Smooth muscle cell (in vitro differentiated cells): ENCODE results near the gene PRUNE2. TPM values are rescaled to one million over a fixed set of nuclear protein-coding genes. Genes with fewer than 3 reads are reported as not detected.

ENCODE experiments used
- DNase-seq: peaks from one replicate; lab custom pipeline; 2025; ENCODE audit not compliant: unreplicated experiment; lab: John Stamatoyannopoulos, UW
- H2AFZ ChIP-seq: fragments of 200-600 bp; sonication (generic); 2 replicates; pipeline ENCODE4 v1.6.0; 2016; ENCODE audit warnings: antibody characterized with exemption, low read depth, mild to moderate bottlenecking
- H3F3A ChIP-seq: fragments of 200-600 bp; sonication (generic); 2 replicates; pipeline ENCODE4 v1.6.0; 2017; ENCODE audit warnings: antibody characterized with exemption, low read depth
- H3K27ac ChIP-seq: fragments of 200-600 bp; sonication (generic); 2 replicates; pipeline ENCODE4 v1.5.1; 2016; ENCODE audit warnings: low read depth, mild to moderate bottlenecking
- H3K27me3 ChIP-seq: fragments of 200-600 bp; sonication (generic); 2 replicates; pipeline ENCODE4 v1.6.1; 2016; ENCODE audit warnings: low read depth, mild to moderate bottlenecking
- H3K36me3 ChIP-seq: fragments of 200-600 bp; sonication (generic); 2 replicates; pipeline ENCODE4 v1.5.1; 2016; ENCODE audit warnings: low read depth
- H3K4me1 ChIP-seq: fragments of 200-600 bp; sonication (generic); 2 replicates; pipeline ENCODE4 v1.5.1; 2016; ENCODE audit warnings: low read depth
- H3K4me2 ChIP-seq: fragments of 200-600 bp; sonication (generic); 2 replicates; pipeline ENCODE4 v1.6.0; 2016; ENCODE audit warnings: mild to moderate bottlenecking
- H3K4me3 ChIP-seq: fragments of 200-600 bp; sonication (generic); 2 replicates; pipeline ENCODE4 v1.5.1; 2016; ENCODE audit warnings: mild to moderate bottlenecking
- H3K79me2 ChIP-seq: fragments of 200-600 bp; sonication (generic); 2 replicates; pipeline ENCODE4 v1.6.0; 2016; ENCODE audit warnings: low read depth, mild to moderate bottlenecking
- H3K9ac ChIP-seq: fragments of 200-600 bp; sonication (generic); 2 replicates; pipeline ENCODE4 v1.6.0; 2016; ENCODE audit warnings: low read depth
- H3K9me3 ChIP-seq: fragments of 200-600 bp; sonication (generic); replicated peaks from 2 replicates; pipeline ENCODE4 v1.5.1; 2016; ENCODE audit warnings: low read depth
- H4K20me1 ChIP-seq: fragments of 200-600 bp; sonication (generic); 2 replicates; pipeline ENCODE4 v1.6.0; 2016; ENCODE audit warnings: low read depth
- CTCF ChIP-seq: fragments of 200-600 bp; sonication (generic); IDR thresholded peaks from 2 replicates; pipeline ENCODE4 v1.5.1; 2017; ENCODE audit warnings: borderline replicate concordance, mild to moderate bottlenecking, antibody characterized with exemption; ENCODE audit not compliant: insufficient read depth, poor library complexity, severe bottlenecking
- WGBS: methylation state at CpG from one replicate; pipeline ENCODE4 v1.1.7; 2016; ENCODE audit warnings: low lambda C conversion rate; 5-methylcytosine and 5-hydroxymethylcytosine counted together
- polyA plus RNA-seq: library from polyadenylated mRNA; unstranded; fragments of >200 nt; fragmentation: Nextera tagmentation; extraction: Ambion mirVana; gene quantifications from 2 replicates; pipeline ENCODE4 v1.2.1, GENCODE V29; 2016
- total RNA-seq: library from RNA; depleted of rRNA; stranded (reverse); fragments of >200 nt; gene quantifications from 2 replicates; pipeline ENCODE4 v1.2.3, GENCODE V29; 2014

Gene PRUNE2
- total and polyA plus RNA-seq, 2 experiments from 2014 or later: 0.79 to 1.9 TPM

- no peaks in the 10 kb centered on the region for H3F3A ChIP-seq
- H3K27ac ChIP-seq: no peak overlapping the region
- H3K27me3 ChIP-seq: no peaks in the 10 kb centered on the region
- no peaks in the 10 kb centered on the region for H4K20me1 ChIP-seq
- no peak overlapping the region for H3K4me2 ChIP-seq
- H3K36me3 ChIP-seq: no peaks in the 10 kb centered on the region
- no peak overlapping the region for H3K9ac ChIP-seq
- H3K79me2 ChIP-seq: no peaks in the 10 kb centered on the region
- WGBS: 16% methylated on average over 2 of the region's 2 CpGs
- no peak for TF ChIP-seq CTCF
- no peak for DNase-seq
- peaks cover 18% of the 10 kb centered on the region for H3K4me1 ChIP-seq
- no peaks in the 10 kb centered on the region for H3K9me3 ChIP-seq
- no peak overlapping the region for H3K4me3 ChIP-seq
- H2AFZ ChIP-seq: peak overlapping the region; percentile 62
Observed at GRCh38 chr9:76592974-76593347, 313.0 kb downstream of the PRUNE2 start.

GRCh38 chr9:76592091-76592973, 313.6 kb downstream of the PRUNE2 start:
- TF ChIP-seq CTCF: no peak
- no peaks in the 10 kb centered on the region for H3K27me3 ChIP-seq
- peak overlapping the region; percentile 40 for H3K4me2 ChIP-seq
- H3K9ac ChIP-seq: no peak overlapping the region
- no peak for DNase-seq
- H3K36me3 ChIP-seq: no peaks in the 10 kb centered on the region
- H3K27ac ChIP-seq: no peak overlapping the region
- H3K4me3 ChIP-seq: no peak overlapping the region
- peaks cover 18% of the 10 kb centered on the region for H3K4me1 ChIP-seq
- H4K20me1 ChIP-seq: no peaks in the 10 kb centered on the region
- H3F3A ChIP-seq: no peaks in the 10 kb centered on the region
- no peaks in the 10 kb centered on the region for H3K79me2 ChIP-seq
- H3K9me3 ChIP-seq: no peaks in the 10 kb centered on the region
- 55% methylated on average over 6 of the region's 6 CpGs for WGBS
- peak overlapping the region; percentile 62 for H2AFZ ChIP-seq

GRCh38 chr9:76591256-76591950, 314.5 kb downstream of the PRUNE2 start:
- no peaks in the 10 kb centered on the region for H3K9me3 ChIP-seq
- H3K9ac ChIP-seq: no peak overlapping the region
- WGBS: 93% methylated on average over 4 of the region's 4 CpGs
- H3K4me1 ChIP-seq: peaks cover 18% of the 10 kb centered on the region
- no peak overlapping the region for H3K4me2 ChIP-seq
- H3K27ac ChIP-seq: no peak overlapping the region
- no peaks in the 10 kb centered on the region for H3K27me3 ChIP-seq
- TF ChIP-seq CTCF: no peak
- no peak overlapping the region for H2AFZ ChIP-seq
- no peaks in the 10 kb centered on the region for H3K36me3 ChIP-seq
- H3F3A ChIP-seq: no peaks in the 10 kb centered on the region
- H3K4me3 ChIP-seq: no peak overlapping the region
- H3K79me2 ChIP-seq: no peaks in the 10 kb centered on the region
- H4K20me1 ChIP-seq: no peaks in the 10 kb centered on the region
- no peak for DNase-seq
